IMR-90 (cell line): ENCODE results near the gene AKR7A2. TPM values are rescaled to one million over a fixed set of nuclear protein-coding genes. Genes with fewer than 3 reads are reported as not detected.
A peak's percentile ranks its signal among the peaks of the same experiment; 100 is the strongest.

Source experiments
- ATAC-seq: fragments of 200-7000 bp; cut with Tn5 transposase; 2 replicates; pipeline ENCODE4 v1.9.1; 2020; ENCODE audit warnings: low read depth, mild to moderate bottlenecking, moderate library complexity
- BruUV-seq: library from RNA; stranded (reverse); fragments of 400-500 nt; replicated peaks from 2 replicates; lab custom pipeline; 2021; lab: Mats Ljungman, UMichigan
- CTCF ChIA-PET: fragments of 300-600 bp; formaldehyde crosslinking; extraction: SDS; loops from one replicate; lab custom pipeline; 2021; ENCODE audit warnings: antibody characterized with exemption; lab: Yijun Ruan, JAX
- POLR2A ChIA-PET: fragments of 300-600 bp; sonication (Branson Sonifier 250); formaldehyde crosslinking; loops from one replicate; lab custom pipeline; 2022; ENCODE audit warnings: antibody characterized with exemption; ENCODE audit not compliant: unreplicated experiment; lab: Charles Lee
- DNase-seq: peaks from one replicate; pipeline ENCODE4 v3.0.0; 2013
- H2AFZ ChIP-seq: replicated peaks from 2 replicates; pipeline ENCODE3; 2013; ENCODE audit warnings: low read length, mild to moderate bottlenecking; ENCODE audit not compliant: poor library complexity
- H2AK5ac ChIP-seq: 2 replicates; pipeline ENCODE4 v1.6.1; 2013; ENCODE audit warnings: low read depth, low read length, inconsistent platforms
- H2AK9ac ChIP-seq: replicated peaks from 2 replicates; pipeline ENCODE3; 2013; ENCODE audit warnings: mild to moderate bottlenecking, low read depth, low read length, moderate library complexity; ENCODE audit not compliant: poor library complexity
- H2BK120ac ChIP-seq: 2 replicates; pipeline ENCODE4 v1.6.1; 2013; ENCODE audit warnings: low read depth, low read length, inconsistent platforms
- H2BK15ac ChIP-seq: 3 replicates; pipeline ENCODE4 v1.6.1; 2013; ENCODE audit warnings: low read depth, low read length, inconsistent platforms
- H2BK20ac ChIP-seq: 2 replicates; pipeline ENCODE4 v1.6.1; 2013; ENCODE audit warnings: low read depth, mild to moderate bottlenecking, inconsistent platforms, low read length, moderate library complexity
- H2BK5ac ChIP-seq: 2 replicates; pipeline ENCODE4 v1.6.1; 2013; ENCODE audit warnings: mild to moderate bottlenecking, low read depth, low read length, inconsistent platforms; ENCODE audit not compliant: poor library complexity, severe bottlenecking
- H3K14ac ChIP-seq: replicated peaks from 2 replicates; pipeline ENCODE4 v1.6.1; 2013; ENCODE audit warnings: low read depth, low read length, inconsistent platforms
- H3K18ac ChIP-seq: 2 replicates; pipeline ENCODE4 v1.6.1; 2013; ENCODE audit warnings: low read depth, low read length, control low read depth
- H3K23ac ChIP-seq: 2 replicates; pipeline ENCODE4 v1.6.1; 2013; ENCODE audit warnings: low read depth, low read length, inconsistent platforms
- H3K27ac ChIP-seq: 2 replicates; pipeline ENCODE4 v1.5.1; 2013; ENCODE audit warnings: mild to moderate bottlenecking, control low read depth, low read length; ENCODE audit not compliant: insufficient read depth
- H3K27me3 ChIP-seq: 2 replicates; pipeline ENCODE4 v1.6.1; 2013; ENCODE audit warnings: low read length; ENCODE audit not compliant: control insufficient read depth, insufficient read depth
- H3K36me3 ChIP-seq: 2 replicates; pipeline ENCODE4 v1.6.1; 2013; ENCODE audit warnings: low read length, mixed read lengths; ENCODE audit not compliant: control insufficient read depth, insufficient read depth
- H3K4ac ChIP-seq: 2 replicates; pipeline ENCODE4 v1.6.1; 2013; ENCODE audit warnings: low read depth, low read length, inconsistent platforms
- H3K4me1 ChIP-seq: 2 replicates; pipeline ENCODE4 v1.6.1; 2013; ENCODE audit warnings: low read length, mixed read lengths; ENCODE audit not compliant: control insufficient read depth, insufficient read depth
- H3K4me2 ChIP-seq: 2 replicates; pipeline ENCODE4 v1.6.1; 2013; ENCODE audit warnings: low read depth, mild to moderate bottlenecking, control low read depth, low read length, moderate library complexity
- H3K4me3 ChIP-seq: 2 replicates; pipeline ENCODE4 v1.5.1; 2013; ENCODE audit warnings: low read depth, mild to moderate bottlenecking, control low read depth, low read length, moderate library complexity; ENCODE audit not compliant: insufficient read depth
- H3K56ac ChIP-seq: 2 replicates; pipeline ENCODE4 v1.6.1; 2013; ENCODE audit warnings: low read length, inconsistent platforms; ENCODE audit not compliant: insufficient read depth; ENCODE audit errors: extremely low read depth
- H3K79me1 ChIP-seq, 2 experiments: 2 replicates each; pipeline ENCODE4 v1.6.1; 2013; ENCODE audit warnings: low read length in 2 of 2, inconsistent platforms in 1 of 2, low read depth in 1 of 2
- H3K9ac ChIP-seq: 2 replicates; pipeline ENCODE4 v1.6.1; 2013; ENCODE audit warnings: low read depth, low read length, control low read depth
- H3K9me1 ChIP-seq: 2 replicates; pipeline ENCODE4 v1.6.1; 2013; ENCODE audit warnings: low read length, inconsistent platforms; ENCODE audit not compliant: insufficient read depth
- H3K9me3 ChIP-seq: 2 replicates; pipeline ENCODE4 v1.6.1; 2013; ENCODE audit warnings: low read length; ENCODE audit not compliant: control insufficient read depth, insufficient read depth
- H4K20me1 ChIP-seq: 2 replicates; pipeline ENCODE4 v1.6.1; 2013; ENCODE audit warnings: low read length, inconsistent platforms; ENCODE audit not compliant: insufficient read depth
- H4K5ac ChIP-seq: 2 replicates; pipeline ENCODE4 v1.6.1; 2013; ENCODE audit warnings: mild to moderate bottlenecking, low read depth, low read length, control low read depth
- H4K8ac ChIP-seq, 2 experiments: 2 replicates each; pipeline ENCODE4 v1.6.1; 2013; ENCODE audit warnings: low read depth in 2 of 2, low read length in 2 of 2, control low read depth in 1 of 2, inconsistent platforms in 1 of 2
- H4K91ac ChIP-seq: 2 replicates; pipeline ENCODE4 v1.6.1; 2013; ENCODE audit warnings: low read depth, low read length, inconsistent platforms; ENCODE audit not compliant: insufficient read depth
- MAFK ChIP-seq: IDR thresholded peaks from 2 replicates; pipeline ENCODE4 v1.6.1; 2012; ENCODE audit warnings: low read depth, low read length, improper control_type of control experiment
- MAZ ChIP-seq: IDR thresholded peaks from 2 replicates; pipeline ENCODE4 v1.6.1; 2012; ENCODE audit warnings: low read depth, mild to moderate bottlenecking, low read length, improper control_type of control experiment, moderate library complexity, borderline replicate concordance
- RCOR1 ChIP-seq: IDR thresholded peaks from 2 replicates; pipeline ENCODE4 v1.6.1; 2012; ENCODE audit warnings: mild to moderate bottlenecking, low read length, improper control_type of control experiment; ENCODE audit not compliant: insufficient replicate concordance
- SMC3 ChIP-seq: fragments of 150-350 bp; IDR thresholded peaks from 2 replicates; pipeline ENCODE4 v1.6.1; 2016; ENCODE audit warnings: low read depth, mild to moderate bottlenecking, antibody characterized with exemption, low read length, moderate library complexity
- WGBS, 2 experiments: methylation state at CpG; one replicate each; pipeline versions ENCODE4 v1.1.5 to v1.1.7; 2013; ENCODE audit warnings: missing lambda C conversion rate in 2 of 2; ENCODE audit not compliant: insufficient read length in 1 of 2; ENCODE audit errors: extremely low coverage in 2 of 2; 5-methylcytosine and 5-hydroxymethylcytosine counted together
- dilution Hi-C: fragments of 300-500 bp; cut with HindIII; formaldehyde crosslinking; loops from one replicate; pipeline ENCODE4 v1.14.3; 2018; ENCODE audit warnings: low sequenced_read_pairs; ENCODE audit not compliant: unreplicated experiment
- in situ Hi-C: fragments of 300-500 bp; cut with MboI; formaldehyde crosslinking; loops from 3 replicates; pipeline ENCODE4 v1.14.3; 2019; ENCODE audit warnings: low sequenced_read_pairs, inconsistent platforms, mixed read lengths
- intact Hi-C: fragments of 100-400 bp; cut with micrococcal nuclease; formaldehyde crosslinking; loops from 2 replicates; pipeline ENCODE4 v1.10.0; 2022
- polyA plus RNA-seq, 3 experiments: library from polyadenylated mRNA; depleted of rRNA; stranded (reverse); fragments of >200 nt; gene quantifications; 2 replicates each; pipeline ENCODE4 v1.2.3, GENCODE V29; 2012; ENCODE audit warnings: low replicate concordance in 1 of 3
- total RNA-seq: library from RNA; depleted of rRNA; stranded (reverse); fragments of >200 nt; gene quantifications from 2 replicates; pipeline ENCODE4 v1.2.3, GENCODE V29; 2012

The AKR7A2 gene
- total and polyA plus RNA-seq, 2 of the 4 experiments (the other 2 are of a cell fraction), result 55.8 to 60.2 TPM

DNA sequence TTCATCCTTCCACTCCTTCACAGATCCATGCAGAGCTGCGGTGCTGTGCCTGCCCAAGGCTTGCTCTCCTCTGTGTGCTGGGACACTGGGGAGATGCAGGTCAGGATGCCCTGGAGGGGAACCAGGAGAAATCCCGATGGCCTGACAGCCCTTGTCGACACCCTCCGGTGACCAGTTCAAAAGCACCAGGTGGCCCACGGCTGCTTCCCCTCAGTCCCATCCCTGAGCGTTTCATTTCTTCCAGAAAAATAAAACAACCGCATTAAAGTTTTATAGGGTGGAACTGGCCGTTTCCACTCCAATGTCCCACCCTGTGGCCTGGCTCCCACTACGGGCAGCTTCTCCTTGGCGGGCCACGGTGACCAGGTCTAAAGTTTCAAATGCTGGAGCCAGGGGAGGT, 48.5 kb upstream of the AKR7A2 start:
- no peak overlapping the region for H3K18ac ChIP-seq
- no peak overlapping the region for H2BK20ac ChIP-seq
- in situ Hi-C loops, result no loop called here
- peaks cover 81% of the 10 kb centered on the region for H4K20me1 ChIP-seq
- H3K9ac ChIP-seq, result no peak overlapping the region
- no peak overlapping the region for H3K56ac ChIP-seq
- dilution Hi-C loops, result no loop called here
- no peak overlapping the region for H4K8ac ChIP-seq
- ChIA-PET POLR2A (no interaction called here), CTCF (no interaction called here)
- H3K14ac ChIP-seq, result no peak overlapping the region
- 48% methylated on average over 2 of the region's 11 CpGs; no CpG with 5 or more reads in 1 of the 2 experiments for WGBS, 2 experiments
- H3K27me3 ChIP-seq, result no peaks in the 10 kb centered on the region
- H2AK9ac ChIP-seq, result no peak overlapping the region
- peaks cover 6% of the 10 kb centered on the region; the same call in 1 of the 2 replicates for H3K4me1 ChIP-seq
- H3K79me1 ChIP-seq, result peaks cover 38 to 90% of the 10 kb centered on the region in 2 experiments
- H3K4me3 ChIP-seq, result no peak overlapping the region
- no peaks in the 10 kb centered on the region for H3K9me3 ChIP-seq
- H3K36me3 ChIP-seq, result peaks cover 28% of the 10 kb centered on the region
- peaks cover 20% of the 10 kb centered on the region for H3K9me1 ChIP-seq
- no peak for ATAC-seq
- no peak for DNase-seq
- no peak overlapping the region for H3K4me2 ChIP-seq
- no TSS peak for BruUV-seq
- intact Hi-C loops, result no loop called here
- no peak overlapping the region for H4K91ac ChIP-seq
- no peak overlapping the region for H3K4ac ChIP-seq
- no peak overlapping the region for H4K5ac ChIP-seq
- no peak overlapping the region for H2BK5ac ChIP-seq
- no peak for TF ChIP-seq MAFK
- no peak for TF ChIP-seq RCOR1
- TF ChIP-seq MAZ, result no peak
- TF ChIP-seq SMC3, result no peak
- H2BK15ac ChIP-seq, result no peak overlapping the region
- H2BK120ac ChIP-seq, result no peak overlapping the region
- H3K27ac ChIP-seq, result no peak overlapping the region
- H2AFZ ChIP-seq, result no peak overlapping the region
- no peak overlapping the region for H2AK5ac ChIP-seq
- 0 out of 2 replicates have a peak overlapping the region, but pooled peaks have one; percentile 9 for H3K23ac ChIP-seq
